NB4 (cell line): ENCODE data around the gene KCNQ2.
"Not testable (repeated sequence)": the region's sequence is repeated elsewhere in the genome, so short reads cannot be mapped to it uniquely, and the experiment has no call there.

Experiments used
- DNase-seq: peaks from one replicate; pipeline ENCODE4 v3.0.0; 2010; ENCODE audit warnings: low read depth
- H3K4me3 ChIP-seq: one replicate; pipeline ENCODE4 v1.5.1; 2011; ENCODE audit warnings: mild to moderate bottlenecking, low read depth, low read length, moderate library complexity
- CTCF ChIP-seq: IDR thresholded peaks from one replicate; pipeline ENCODE4 v1.5.1; 2012; ENCODE audit warnings: low read depth, low read length
- MYC ChIP-seq: IDR thresholded peaks from 2 replicates; pipeline ENCODE4 v1.6.1; 2011; ENCODE audit warnings: low read depth, low read length
- POLR2A ChIP-seq: IDR thresholded peaks from 2 replicates; pipeline ENCODE4 v1.6.1; 2011; ENCODE audit warnings: mild to moderate bottlenecking; ENCODE audit not compliant: insufficient read length; ENCODE audit errors: extremely low read depth
- TF ChIP-seq, protein P1 (sequence below): IDR thresholded peaks from 2 replicates; pipeline ENCODE4 v1.6.1; 2011; ENCODE audit warnings: low read depth, low read length

KCNQ2 gene

DNA sequence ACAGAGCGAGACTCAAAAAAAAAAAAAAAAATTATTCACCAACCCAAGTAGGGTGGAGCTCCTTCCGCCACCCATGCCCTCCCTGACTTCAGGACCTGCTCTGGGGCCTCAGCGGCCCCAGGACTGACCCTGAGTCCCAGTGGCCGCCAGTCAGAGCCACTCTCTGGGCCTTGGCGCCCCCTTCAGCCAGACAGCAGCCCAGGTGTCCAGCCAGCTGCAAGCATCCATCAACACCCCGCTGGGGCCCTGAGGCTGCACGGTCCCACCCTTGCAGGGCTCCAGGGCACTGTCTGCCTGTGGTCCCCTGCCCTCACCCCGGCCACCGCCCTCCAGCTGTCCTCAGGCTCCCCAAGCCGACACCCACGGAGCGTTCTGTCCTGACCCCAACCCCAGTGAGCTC, 11.4 kb upstream of the KCNQ2 start:
- TF ChIP-seq POLR2A (no peak), MYC (no peak)
- TF ChIP-seq, protein P1, sequence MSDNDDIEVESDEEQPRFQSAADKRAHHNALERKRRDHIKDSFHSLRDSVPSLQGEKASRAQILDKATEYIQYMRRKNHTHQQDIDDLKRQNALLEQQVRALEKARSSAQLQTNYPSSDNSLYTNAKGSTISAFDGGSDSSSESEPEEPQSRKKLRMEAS: no peak
- no peak overlapping the region for H3K4me3 ChIP-seq
- no peak for DNase-seq

- TF ChIP-seq CTCF (no peak), MYC (no peak), POLR2A (no peak)
- TF ChIP-seq, protein P1: no peak
- DNase-seq: no peak
- H3K4me3 ChIP-seq: no peak overlapping the region
Measured at GRCh38 chr20:63482021-63482587, 9.6 kb upstream of the KCNQ2 start.

GRCh38 chr20:63481503-63481902, 9.0 kb upstream of the KCNQ2 start:
- TF ChIP-seq, protein P1: no peak
- TF ChIP-seq MYC (no peak), CTCF (no peak), POLR2A (no peak)
- H3K4me3 ChIP-seq: no peak overlapping the region
- no peak for DNase-seq

DNA sequence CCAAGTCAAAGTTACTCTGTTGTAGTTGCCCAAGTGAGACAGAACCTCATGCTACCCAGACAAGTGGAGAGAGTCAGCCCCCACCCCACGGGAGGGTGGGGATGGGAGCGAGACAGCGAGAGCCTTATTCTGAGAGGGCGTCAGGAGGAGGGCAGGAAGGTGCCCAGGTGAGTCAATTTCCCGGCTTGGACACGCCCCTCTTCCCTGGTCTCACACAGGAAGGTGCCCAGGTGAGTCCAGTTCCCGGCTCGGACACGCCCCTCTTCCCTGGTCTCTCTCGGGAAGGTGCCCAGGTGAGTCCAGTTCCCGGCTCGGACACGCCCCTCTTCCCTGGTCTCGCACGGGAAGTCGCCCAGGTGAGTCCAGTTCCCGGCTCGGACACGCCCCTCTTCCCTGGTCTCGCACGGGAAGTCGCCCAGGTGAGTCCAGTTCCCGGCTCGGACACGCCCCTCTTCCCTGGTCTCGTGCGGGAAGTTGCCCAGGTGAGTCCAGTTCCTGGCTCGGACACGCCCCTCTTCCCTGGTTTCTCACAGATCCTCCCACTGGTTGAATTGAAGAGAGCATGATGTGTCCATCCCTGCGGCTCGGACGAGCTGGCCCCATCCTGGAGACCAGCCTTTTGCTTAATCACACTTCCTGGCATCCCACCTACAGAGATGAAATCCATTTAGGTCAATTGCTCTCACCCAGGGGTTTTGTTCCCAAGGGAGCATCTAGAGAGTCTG, 7.4 kb upstream of the KCNQ2 start:
- not testable (repeated sequence) for H3K4me3 ChIP-seq, DNase-seq

GRCh38 chr20:63478346-63479302, 6.2 kb upstream of the KCNQ2 start:
- DNase-seq: no peak
- H3K4me3 ChIP-seq: no peak overlapping the region
- no peak for TF ChIP-seq MYC
- TF ChIP-seq, protein P1: no peak
- no peak for TF ChIP-seq POLR2A
- TF ChIP-seq CTCF: no peak

DNA sequence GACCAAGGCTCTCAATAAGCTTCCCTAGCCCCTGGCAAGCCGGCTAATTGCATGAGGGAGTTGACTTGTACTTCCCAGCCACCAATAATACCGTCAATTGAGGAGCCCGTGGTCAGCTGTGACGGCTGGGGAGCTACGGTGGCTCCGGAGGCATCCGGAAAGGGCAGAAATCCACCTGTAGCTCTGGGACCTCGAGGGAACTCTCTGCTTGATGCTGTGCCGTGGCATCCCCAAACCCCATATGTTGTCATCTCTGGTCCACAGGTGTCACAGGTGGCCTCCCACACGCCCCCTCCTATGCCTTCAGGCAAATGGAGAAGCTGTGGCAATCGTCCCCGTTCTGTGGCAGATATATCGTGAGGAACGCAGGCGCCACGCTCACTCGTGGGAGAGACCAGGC, 5.5 kb upstream of the KCNQ2 start:
- no peak for DNase-seq
- no peak overlapping the region for H3K4me3 ChIP-seq
- TF ChIP-seq CTCF: no peak
- TF ChIP-seq MYC: no peak
- TF ChIP-seq, protein P1: no peak
- TF ChIP-seq POLR2A: no peak
